K562 (cell line): Measurements from ENCODE around the gene ZNF613. TPM values are rescaled to one million over a fixed set of nuclear protein-coding genes. Genes with fewer than 3 reads are reported as not detected.
A peak's percentile ranks its signal among the peaks of the same experiment; 100 is the strongest.

Experiments
- CHD1 ChIP-seq: fragments of 200-600 bp; sonication (generic); IDR thresholded peaks from one replicate; pipeline ENCODE4 v1.6.1; 2012; ENCODE audit warnings: mild to moderate bottlenecking, moderate library complexity, low read length, inconsistent platforms
- CREM ChIP-seq: IDR thresholded peaks from 2 replicates; pipeline ENCODE4 v1.6.1; 2014; ENCODE audit warnings: antibody characterized with exemption, low read depth
- IRF2 ChIP-seq: sonication (generic); formaldehyde crosslinking; IDR thresholded peaks from 2 replicates; pipeline ENCODE4 v1.8.1; 2022; ENCODE audit warnings: mild to moderate bottlenecking, missing genetic modification reagents
- LEF1 ChIP-seq: fragments of 450-650 bp; IDR thresholded peaks from 2 replicates; pipeline ENCODE4 v1.6.1; 2016; ENCODE audit warnings: mild to moderate bottlenecking
- MBD1 ChIP-seq: fragments of 250-450 bp; sonication (Bioruptor Pico); IDR thresholded peaks from 2 replicates; pipeline ENCODE4 v1.8.0; 2022; ENCODE audit warnings: inconsistent platforms
- NCOA4 ChIP-seq: fragments of 450-650 bp; IDR thresholded peaks from 2 replicates; pipeline ENCODE4 v1.6.1; 2018; ENCODE audit warnings: mild to moderate bottlenecking; ENCODE audit not compliant: partially characterized antibody
- NFE2 ChIP-seq: IDR thresholded peaks from 2 replicates; pipeline ENCODE4 v1.6.1; 2014; ENCODE audit warnings: antibody characterized with exemption, low read depth
- PML ChIP-seq: IDR thresholded peaks from 2 replicates; pipeline ENCODE4 v1.6.1; 2012; ENCODE audit warnings: low read length, inconsistent platforms
- PURB ChIP-seq: sonication (generic); formaldehyde crosslinking; IDR thresholded peaks from 2 replicates; pipeline ENCODE4 v1.9.0; 2021; ENCODE audit warnings: low read depth, mild to moderate bottlenecking, missing genetic modification reagents
- RBBP5 ChIP-seq: fragments of 200-600 bp; sonication (generic); IDR thresholded peaks from 2 replicates; pipeline ENCODE4 v1.6.1; 2012; ENCODE audit warnings: borderline replicate concordance, mild to moderate bottlenecking, low read length, control low read depth, inconsistent platforms; ENCODE audit not compliant: insufficient read depth, poor library complexity, severe bottlenecking
- SMARCC2 ChIP-seq: fragments of 450-650 bp; IDR thresholded peaks from 2 replicates; pipeline ENCODE4 v1.6.1; 2017; ENCODE audit warnings: antibody characterized with exemption, moderate library complexity, mild to moderate bottlenecking, low read depth
- SNRNP70 ChIP-seq: fragments of 200-400 bp; formaldehyde crosslinking; optimal IDR thresholded peaks from 2 replicates; pipeline ENCODE3; 2017; ENCODE audit warnings: low read depth, low read length
- TEAD4 ChIP-seq, 2 experiments: sonication (generic) in 1 of 2; formaldehyde crosslinking in 1 of 2; IDR thresholded peaks; 2 replicates each; pipeline versions ENCODE4 v1.6.1 to v1.8.0; 2012 to 2022; ENCODE audit warnings: borderline replicate concordance in 1 of 2, inconsistent platforms in 1 of 2, low read length in 1 of 2, mild to moderate bottlenecking in 1 of 2, missing genetic modification reagents in 1 of 2
- ZBTB5 ChIP-seq: fragments of 450-650 bp; IDR thresholded peaks from 2 replicates; pipeline ENCODE4 v1.6.1; 2017; ENCODE audit warnings: antibody characterized with exemption
- ZC3H8 ChIP-seq: fragments of 450-650 bp; IDR thresholded peaks from 2 replicates; pipeline ENCODE4 v1.6.1; 2017
- ZNF12 ChIP-seq: sonication (generic); formaldehyde crosslinking; IDR thresholded peaks from 2 replicates; pipeline ENCODE4 v1.4.0; 2020; ENCODE audit warnings: mild to moderate bottlenecking, missing genetic modification reagents
- polyA plus RNA-seq, 8 experiments: library from polyadenylated mRNA; depleted of rRNA in 4 of 8; stranded (reverse) in 5 of 8; unstranded in 3 of 8; fragments of >200 nt; fragmentation: Nextera tagmentation in 2 of 8; fragmentation: Illumina TruSeq in 1 of 8; extraction: Ambion mirVana in 2 of 8; extraction: Trizol in 1 of 8; gene quantifications; 2 replicates each; pipeline versions ENCODE4 v1.2.1 to v1.2.3, GENCODE V29; 2011 to 2014; ENCODE audit warnings: inconsistent platforms in 1 of 8, missing spikeins in 1 of 8
- total RNA-seq, 7 experiments: library from RNA; depleted of rRNA in 6 of 7; stranded (reverse); fragments of >200 nt in 6 of 7; fragmentation: Illumina TruSeq in 2 of 7; extraction: Trizol in 2 of 7; gene quantifications; 2 replicates each; pipeline versions ENCODE4 v1.2.1 to v1.2.3, GENCODE V29; 2011 to 2021; ENCODE audit warnings: low replicate concordance in 1 of 7
- TF ChIP-seq, protein P1 (sequence below): fragments of 450-650 bp; formaldehyde crosslinking; IDR thresholded peaks from 2 replicates; pipeline ENCODE4 v1.4.0; 2022; ENCODE audit warnings: missing genetic modification characterization
- TF ChIP-seq, protein P2 (sequence below), 2 experiments: fragments of 450-650 bp in 1 of 2; sonication (generic) in 1 of 2; formaldehyde crosslinking; conservative IDR thresholded peaks; 2 replicates each; pipeline versions ENCODE4 v1.4.0 to v1.8.1; 2020 to 2022; ENCODE audit warnings: mild to moderate bottlenecking in 1 of 2, missing genetic modification reagents in 1 of 2
- TF ChIP-seq, protein P3 (sequence below): fragments of 450-650 bp; formaldehyde crosslinking; conservative IDR thresholded peaks from 2 replicates; pipeline ENCODE4 v1.4.0; 2022; ENCODE audit warnings: mild to moderate bottlenecking, missing genetic modification characterization

The ZNF613 gene
- total and polyA plus RNA-seq, 9 of the 15 experiments (the other 6 are each of a cell fraction or from before 2014, with no cell fraction given) = 2.1 to 4.5 (median 2.7) TPM

DNA sequence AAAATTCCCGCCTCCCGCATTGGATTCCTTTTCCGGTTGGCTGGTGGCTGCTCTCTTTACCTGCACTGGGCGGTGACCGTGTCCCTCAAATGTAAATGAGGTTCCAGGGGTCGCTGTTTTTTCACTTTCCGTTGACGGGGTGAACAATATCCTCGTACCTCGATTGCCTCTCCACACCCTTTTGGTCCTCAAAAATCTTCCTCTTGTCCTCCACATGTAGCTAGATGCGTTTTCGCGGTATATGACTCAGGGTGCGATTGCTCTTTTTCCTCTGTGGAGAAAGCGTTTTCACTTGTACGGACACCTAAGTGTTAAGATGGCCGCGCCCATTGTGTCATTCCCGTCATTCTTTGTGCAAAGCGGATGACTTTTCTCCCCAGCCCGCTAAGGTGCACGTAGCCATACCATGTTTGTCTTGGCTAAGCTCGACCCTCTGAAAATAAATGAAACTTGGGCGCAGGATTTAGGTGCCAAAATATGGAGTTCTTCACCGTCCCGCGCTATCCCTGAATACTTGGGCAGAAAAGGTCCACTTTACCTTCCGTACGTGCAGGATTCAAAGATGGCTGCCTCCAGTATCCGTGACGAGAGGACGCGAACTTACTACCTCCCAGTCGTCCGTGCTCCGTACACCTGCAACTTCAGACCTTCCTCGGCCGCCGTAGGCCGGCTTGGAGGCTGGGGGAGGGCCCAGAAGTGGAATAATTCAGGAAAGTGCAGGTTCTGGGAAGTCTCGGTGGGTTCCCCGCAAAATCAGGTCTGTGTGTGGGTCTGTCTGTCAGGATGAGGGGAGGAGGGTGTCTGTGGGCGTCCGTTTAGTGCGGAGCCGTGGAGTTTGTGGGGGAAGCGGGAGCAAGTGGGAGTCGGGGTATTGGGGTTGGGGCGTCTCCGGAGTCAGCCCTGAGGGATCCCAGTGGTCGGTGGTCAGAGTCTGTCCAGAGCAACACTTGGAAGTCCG is at the start of gene ZNF613 (continued):
- TF ChIP-seq, protein P1, sequence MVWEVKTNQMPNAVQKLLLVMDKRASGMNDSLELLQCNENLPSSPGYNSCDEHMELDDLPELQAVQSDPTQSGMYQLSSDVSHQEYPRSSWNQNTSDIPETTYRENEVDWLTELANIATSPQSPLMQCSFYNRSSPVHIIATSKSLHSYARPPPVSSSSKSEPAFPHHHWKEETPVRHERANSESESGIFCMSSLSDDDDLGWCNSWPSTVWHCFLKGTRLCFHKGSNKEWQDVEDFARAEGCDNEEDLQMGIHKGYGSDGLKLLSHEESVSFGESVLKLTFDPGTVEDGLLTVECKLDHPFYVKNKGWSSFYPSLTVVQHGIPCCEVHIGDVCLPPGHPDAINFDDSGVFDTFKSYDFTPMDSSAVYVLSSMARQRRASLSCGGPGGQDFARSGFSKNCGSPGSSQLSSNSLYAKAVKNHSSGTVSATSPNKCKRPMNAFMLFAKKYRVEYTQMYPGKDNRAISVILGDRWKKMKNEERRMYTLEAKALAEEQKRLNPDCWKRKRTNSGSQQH = 0 out of 2 replicates have a peak, but pooled peaks have one; percentile 51
- TF ChIP-seq, protein P2, sequence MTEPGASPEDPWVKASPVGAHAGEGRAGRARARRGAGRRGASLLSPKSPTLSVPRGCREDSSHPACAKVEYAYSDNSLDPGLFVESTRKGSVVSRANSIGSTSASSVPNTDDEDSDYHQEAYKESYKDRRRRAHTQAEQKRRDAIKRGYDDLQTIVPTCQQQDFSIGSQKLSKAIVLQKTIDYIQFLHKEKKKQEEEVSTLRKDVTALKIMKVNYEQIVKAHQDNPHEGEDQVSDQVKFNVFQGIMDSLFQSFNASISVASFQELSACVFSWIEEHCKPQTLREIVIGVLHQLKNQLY (CRISPR knock-in tag; conservative IDR thresholded peaks at IDR 0.05) = no peak
- TF ChIP-seq NCOA4 (no peak), LEF1 (no peak), CREM (peak; percentile 81), SNRNP70 (no peak), IRF2 (no peak), ZNF12 (CRISPR knock-in tag) (0 out of 2 replicates have a peak, but pooled peaks have one; percentile 32), ZC3H8 (no peak), TEAD4 (IDR thresholded peaks at IDR 0.05; ENCODE audit: low read length) (no peak; the same call in none of the 2 replicates), TEAD4 (CRISPR knock-in tag; IDR thresholded peaks at IDR 0.05; ENCODE audit: borderline replicate concordance) (no peak), CHD1 (no peak), PML (no peak), PURB (CRISPR knock-in tag) (no peak), SMARCC2 (no peak), NFE2 (0 out of 2 replicates have a peak, but pooled peaks have one; percentile 0), ZBTB5 (no peak), MBD1 (CRISPR knock-in tag) (0 out of 2 replicates have a peak, but pooled peaks have one; percentile 2), RBBP5 (peak; percentile 63)
- TF ChIP-seq, protein P3, sequence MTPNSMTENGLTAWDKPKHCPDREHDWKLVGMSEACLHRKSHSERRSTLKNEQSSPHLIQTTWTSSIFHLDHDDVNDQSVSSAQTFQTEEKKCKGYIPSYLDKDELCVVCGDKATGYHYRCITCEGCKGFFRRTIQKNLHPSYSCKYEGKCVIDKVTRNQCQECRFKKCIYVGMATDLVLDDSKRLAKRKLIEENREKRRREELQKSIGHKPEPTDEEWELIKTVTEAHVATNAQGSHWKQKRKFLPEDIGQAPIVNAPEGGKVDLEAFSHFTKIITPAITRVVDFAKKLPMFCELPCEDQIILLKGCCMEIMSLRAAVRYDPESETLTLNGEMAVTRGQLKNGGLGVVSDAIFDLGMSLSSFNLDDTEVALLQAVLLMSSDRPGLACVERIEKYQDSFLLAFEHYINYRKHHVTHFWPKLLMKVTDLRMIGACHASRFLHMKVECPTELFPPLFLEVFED = no peak
